OCI-LY7 (cell line): Measurements from ENCODE around the gene ABCB11. TPM values are rescaled to one million over a fixed set of nuclear protein-coding genes. Genes with fewer than 3 reads are reported as not detected.

Experiments used
- BruUV-seq: library from RNA; stranded (reverse); fragments of 400-500 nt; replicated peaks from 2 replicates; lab custom pipeline; 2021; lab: Mats Ljungman, UMichigan
- CTCF ChIA-PET: fragments of 300-600 bp; sonication (Branson Sonifier 250); formaldehyde crosslinking; loops from one replicate; lab custom pipeline; 2022; ENCODE audit warnings: antibody characterized with exemption; ENCODE audit not compliant: unreplicated experiment; lab: Charles Lee
- POLR2A ChIA-PET: fragments of 300-600 bp; sonication (Branson Sonifier 250); formaldehyde crosslinking; loops from one replicate; lab custom pipeline; 2022; ENCODE audit warnings: antibody characterized with exemption; lab: Charles Lee
- DNase-seq: peaks from one replicate; pipeline ENCODE4 v3.0.0-alpha.2; 2015; ENCODE audit warnings: low spot score
- H2AFZ ChIP-seq: fragments of 200-600 bp; sonication (generic), shearing (Covaris generic); 2 replicates; pipeline ENCODE4 v1.6.1; 2014; ENCODE audit warnings: mild to moderate bottlenecking, antibody characterized with exemption, low read length, moderate library complexity
- H3K27ac ChIP-seq: fragments of 200-600 bp; sonication (generic); 2 replicates; pipeline ENCODE4 v1.5.1; 2014; ENCODE audit warnings: mixed run types, low read depth, mild to moderate bottlenecking, moderate library complexity, low read length, inconsistent platforms; ENCODE audit not compliant: poor library complexity, severe bottlenecking
- H3K36me3 ChIP-seq: fragments of 200-600 bp; sonication (generic); 2 replicates; pipeline ENCODE4 v1.6.1; 2014; ENCODE audit warnings: mild to moderate bottlenecking, antibody characterized with exemption, low read length, moderate library complexity, mixed read lengths; ENCODE audit not compliant: insufficient read depth
- H3K4me1 ChIP-seq: fragments of 200-600 bp; sonication (generic); 2 replicates; pipeline ENCODE4 v1.5.1; 2014; ENCODE audit warnings: mild to moderate bottlenecking, low read length; ENCODE audit not compliant: insufficient read depth, poor library complexity, severe bottlenecking
- H3K4me2 ChIP-seq: fragments of 200-600 bp; sonication (generic); 2 replicates; pipeline ENCODE4 v1.6.1; 2014; ENCODE audit warnings: mild to moderate bottlenecking, low read length
- H3K4me3 ChIP-seq: fragments of 200-600 bp; sonication (generic); 2 replicates; pipeline ENCODE4 v1.5.1; 2014; ENCODE audit warnings: mild to moderate bottlenecking, low read depth, low read length; ENCODE audit not compliant: poor library complexity, severe bottlenecking
- H3K79me2 ChIP-seq: fragments of 200-600 bp; sonication (generic); 2 replicates; pipeline ENCODE4 v1.6.1; 2016; ENCODE audit warnings: low read depth, mild to moderate bottlenecking, low read length, moderate library complexity, mixed read lengths; ENCODE audit not compliant: insufficient read depth
- H3K9me2 ChIP-seq: fragments of 200-600 bp; sonication (generic); 2 replicates; pipeline ENCODE4 v1.6.1; 2016; ENCODE audit warnings: mild to moderate bottlenecking, low read length, mixed read lengths; ENCODE audit not compliant: insufficient read depth
- H3K9me3 ChIP-seq: fragments of 200-600 bp; sonication (generic); 2 replicates; pipeline ENCODE4 v1.6.1; 2014; ENCODE audit warnings: mild to moderate bottlenecking, mixed run types, low read length, mixed read lengths
- H4K20me1 ChIP-seq: fragments of 200-600 bp; sonication (generic); 2 replicates; pipeline ENCODE4 v1.6.1; 2014; ENCODE audit warnings: mild to moderate bottlenecking, antibody characterized with exemption, low read length, moderate library complexity, mixed read lengths; ENCODE audit not compliant: insufficient read depth
- EZH2phosphoT487 ChIP-seq: fragments of 200-600 bp; sonication (generic); IDR thresholded peaks from 2 replicates; pipeline ENCODE4 v1.6.1; 2018; ENCODE audit warnings: low read depth, borderline replicate concordance, mild to moderate bottlenecking, mixed run types, antibody characterized with exemption, low read length, moderate library complexity, mixed read lengths
- intact Hi-C: fragments of 100-400 bp; cut with micrococcal nuclease; formaldehyde crosslinking; loops from one replicate; pipeline ENCODE4 v1.10.0; 2022; ENCODE audit not compliant: unreplicated experiment
- total RNA-seq, 2 experiments: library from RNA; depleted of rRNA in 1 of 2; stranded (reverse); fragments of >200 nt in 1 of 2; shearing (Covaris generic) in 1 of 2; gene quantifications; 2 replicates each; pipeline ENCODE4 v1.2.3, GENCODE V29; 2014 to 2022
- TF ChIP-seq, protein P1 (sequence below): fragments of 200-600 bp; sonication (generic); conservative IDR thresholded peaks from 2 replicates; pipeline ENCODE4 v1.5.1; 2014; ENCODE audit warnings: mild to moderate bottlenecking, antibody characterized with exemption, low read length, moderate library complexity, mixed read lengths

The ABCB11 gene
- total RNA-seq, 2 experiments from 2014 or later = 0.04 TPM; not detected in 1

- H3K4me2 ChIP-seq = no peak overlapping the region
- H3K27ac ChIP-seq = no peak overlapping the region
- ChIA-PET CTCF (no interaction called here), POLR2A (no interaction called here)
- H3K9me3 ChIP-seq = no peaks in the 10 kb centered on the region
- BruUV-seq = no TSS peak
- H3K79me2 ChIP-seq = no peaks in the 10 kb centered on the region
- H2AFZ ChIP-seq = no peak overlapping the region
- TF ChIP-seq EZH2phosphoT487 = no peak
- TF ChIP-seq, protein P1, sequence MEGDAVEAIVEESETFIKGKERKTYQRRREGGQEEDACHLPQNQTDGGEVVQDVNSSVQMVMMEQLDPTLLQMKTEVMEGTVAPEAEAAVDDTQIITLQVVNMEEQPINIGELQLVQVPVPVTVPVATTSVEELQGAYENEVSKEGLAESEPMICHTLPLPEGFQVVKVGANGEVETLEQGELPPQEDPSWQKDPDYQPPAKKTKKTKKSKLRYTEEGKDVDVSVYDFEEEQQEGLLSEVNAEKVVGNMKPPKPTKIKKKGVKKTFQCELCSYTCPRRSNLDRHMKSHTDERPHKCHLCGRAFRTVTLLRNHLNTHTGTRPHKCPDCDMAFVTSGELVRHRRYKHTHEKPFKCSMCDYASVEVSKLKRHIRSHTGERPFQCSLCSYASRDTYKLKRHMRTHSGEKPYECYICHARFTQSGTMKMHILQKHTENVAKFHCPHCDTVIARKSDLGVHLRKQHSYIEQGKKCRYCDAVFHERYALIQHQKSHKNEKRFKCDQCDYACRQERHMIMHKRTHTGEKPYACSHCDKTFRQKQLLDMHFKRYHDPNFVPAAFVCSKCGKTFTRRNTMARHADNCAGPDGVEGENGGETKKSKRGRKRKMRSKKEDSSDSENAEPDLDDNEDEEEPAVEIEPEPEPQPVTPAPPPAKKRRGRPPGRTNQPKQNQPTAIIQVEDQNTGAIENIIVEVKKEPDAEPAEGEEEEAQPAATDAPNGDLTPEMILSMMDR = no peak
- no peak for DNase-seq
- no peaks in the 10 kb centered on the region for H3K4me1 ChIP-seq
- intact Hi-C loops = no loop called here
- no peak overlapping the region for H3K4me3 ChIP-seq
- H4K20me1 ChIP-seq = no peaks in the 10 kb centered on the region
- H3K9me2 ChIP-seq = no peaks in the 10 kb centered on the region
- no peaks in the 10 kb centered on the region for H3K36me3 ChIP-seq
These were observed 127.2 kb downstream of the ABCB11 start for GRCh38 chr2:168903888-168904287.

GRCh38 chr2:168901003-168901402 lies 130.1 kb downstream of the ABCB11 start, which contains the start of gene G6PC2:
TSS of gene G6PC2 (plus strand) at chr2:168901291. CDS start at chr2:168901332, 41 bp downstream.
- no peak within 1 kb of the TSS for H3K27ac ChIP-seq
- intact Hi-C loops = no loop called here
- H3K4me3 ChIP-seq = no peak within 1 kb of the TSS
- no peaks in the 10 kb centered on the region; the same call in 1 of the 2 replicates for H3K9me2 ChIP-seq
- no peaks in the 10 kb centered on the region for H3K36me3 ChIP-seq
- TF ChIP-seq EZH2phosphoT487 = no peak
- TF ChIP-seq, protein P1 = no peak
- no peaks in the 10 kb centered on the region for H3K4me1 ChIP-seq
- POLR2A ChIA-PET = interaction anchor here (0.5 kb wide), 1 partner anchor 912 kb away, joined by 3 read pairs; no protein-coding TSS in a partner anchor
- no peak within 1 kb of the TSS for H2AFZ ChIP-seq
- CTCF ChIA-PET = no interaction called here
- no peak within 1 kb of the TSS for H3K4me2 ChIP-seq
- DNase-seq = no peak
- no peaks in the 10 kb centered on the region for H3K9me3 ChIP-seq
- H4K20me1 ChIP-seq = no peaks in the 10 kb centered on the region
- BruUV-seq = no TSS peak
- H3K79me2 ChIP-seq = no peaks in the 10 kb centered on the region

DNA sequence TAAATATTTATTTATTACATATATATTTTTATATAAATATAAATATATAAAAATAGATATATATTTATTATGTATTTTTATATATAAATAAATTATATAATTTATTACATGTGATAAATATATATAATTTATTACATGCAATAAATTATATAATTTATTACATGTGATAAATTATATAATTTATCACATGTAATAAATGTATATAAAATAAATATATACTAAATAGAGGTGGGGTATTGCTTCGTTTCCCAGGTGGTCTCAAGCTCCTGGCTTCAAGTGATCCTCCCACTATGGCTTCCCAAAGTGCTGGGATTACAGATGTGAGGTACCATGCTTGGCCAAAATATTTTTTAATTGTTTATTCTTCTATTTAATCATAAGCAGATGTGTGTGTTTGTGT lies 133.7 kb downstream of the ABCB11 start:
- Histone ChIP-seq H3K4me2 (no peak overlapping the region), H3K36me3 (no peaks in the 10 kb centered on the region), H2AFZ (no peak overlapping the region), H3K4me1 (no peaks in the 10 kb centered on the region), H3K9me3 (no peaks in the 10 kb centered on the region), H3K9me2 (peaks cover 3% of the 10 kb centered on the region; the same call in 1 of the 2 replicates), H4K20me1 (no peaks in the 10 kb centered on the region), H3K27ac (no peak overlapping the region), H3K4me3 (no peak overlapping the region), H3K79me2 (no peaks in the 10 kb centered on the region)
- intact Hi-C loops = loop anchor here (10.0 kb wide), 1 partner anchor 653 kb away; the partner anchor contains the start of gene STK39
- BruUV-seq = no TSS peak
- TF ChIP-seq EZH2phosphoT487 = no peak
- TF ChIP-seq, protein P1 = no peak
- POLR2A ChIA-PET = interaction anchor here (0.6 kb wide), 1 partner anchor 41 kb away, joined by 3 read pairs; no protein-coding TSS in a partner anchor
- CTCF ChIA-PET = no interaction called here
- DNase-seq = no peak
